ENCODE data around the gene FFAR4. TPM values are rescaled to one million over a fixed set of nuclear protein-coding genes. Genes with fewer than 3 reads are reported as not detected.

The FFAR4 gene
- total and polyA plus RNA-seq, 4 donors, result 0.06 to 4.7 (median 1.4) TPM

- no peak for DNase-seq
- no peak for ATAC-seq (ENCODE audit: insufficient read depth, low FRiP score)
- 87 to 91% methylated on average over 5 of the region's 5 CpGs for WGBS, 2 donors
- no peaks in the 10 kb centered on the region for H3K36me3 ChIP-seq (ENCODE audit: control insufficient read depth in 4 of 4, insufficient read depth in 4 of 4, low read length in 4 of 4)
- H3K4me1 ChIP-seq (ENCODE audit: control insufficient read depth in 5 of 5, insufficient read depth in 5 of 5, low read length in 5 of 5), result peaks cover 0 to 6% (median 0%) of the 10 kb centered on the region in 5 donors
- H3K27me3 ChIP-seq (ENCODE audit: control insufficient read depth in 3 of 3, insufficient read depth in 3 of 3, low read length in 2 of 3), result peaks cover 0 to 17% (median 2%) of the 10 kb centered on the region in 3 donors
- no peak overlapping the region for H3K9ac ChIP-seq (ENCODE audit: insufficient read depth in 1 of 2, low read length in 2 of 2)
- TF ChIP-seq CTCF (IDR thresholded peaks at IDR 0.05; ENCODE audit: control extremely low read depth, extremely low read depth), result no peak
- no peak overlapping the region for H3K27ac ChIP-seq (ENCODE audit: low read depth in 1 of 2, low read length in 1 of 2)
- H3K9me3 ChIP-seq (ENCODE audit: control insufficient read depth in 4 of 4, insufficient read depth in 3 of 4, low read length in 3 of 4), result no peaks in the 10 kb centered on the region
- H3K4me3 ChIP-seq, result no peak overlapping the region
Measured at GRCh38 chr10:93595378-93596161, 29.1 kb downstream of the FFAR4 start.

DNA sequence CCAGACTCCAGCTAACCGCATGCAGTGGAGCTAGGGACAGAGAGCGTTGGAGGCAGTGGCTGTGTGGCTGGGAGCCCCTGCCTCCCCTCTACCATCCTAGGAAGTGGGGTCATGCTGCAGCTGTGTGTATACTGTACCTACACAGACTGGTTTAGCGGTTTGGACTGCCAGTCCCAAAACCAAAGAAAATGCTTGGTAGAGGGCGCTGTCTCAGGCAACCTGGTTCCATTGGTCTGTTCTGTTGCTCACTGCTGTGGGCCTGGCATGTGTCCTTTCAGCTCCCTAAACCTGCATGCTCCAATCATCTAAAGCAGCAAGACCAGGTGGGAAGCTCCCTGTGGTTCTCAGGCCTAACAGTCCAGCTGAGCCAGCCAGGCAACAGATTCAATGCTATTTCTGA is 30.1 kb downstream of the FFAR4 start:
- Histone ChIP-seq H3K4me3 (no peak overlapping the region), H3K27ac (ENCODE audit: low read depth in 1 of 2, low read length in 1 of 2) (no peak overlapping the region), H3K4me1 (ENCODE audit: control insufficient read depth in 5 of 5, insufficient read depth in 5 of 5, low read length in 5 of 5) (peaks cover 0 to 8% (median 0%) of the 10 kb centered on the region in 5 donors), H3K9ac (ENCODE audit: insufficient read depth in 1 of 2, low read length in 2 of 2) (no peak overlapping the region), H3K27me3 (ENCODE audit: control insufficient read depth in 3 of 3, insufficient read depth in 3 of 3, low read length in 2 of 3) (peaks cover 0 to 19% (median 6%) of the 10 kb centered on the region in 3 donors), H3K36me3 (ENCODE audit: control insufficient read depth in 4 of 4, insufficient read depth in 4 of 4, low read length in 4 of 4) (no peaks in the 10 kb centered on the region), H3K9me3 (ENCODE audit: control insufficient read depth in 4 of 4, insufficient read depth in 3 of 4, low read length in 3 of 4) (no peaks in the 10 kb centered on the region)
- 93% methylated on average over 4 of the region's 4 CpGs for WGBS, 2 donors
- DNase-seq (no peak), ATAC-seq (ENCODE audit: insufficient read depth, low FRiP score) (no peak)
- no peak for TF ChIP-seq CTCF (IDR thresholded peaks at IDR 0.05; ENCODE audit: control extremely low read depth, extremely low read depth)

DNA sequence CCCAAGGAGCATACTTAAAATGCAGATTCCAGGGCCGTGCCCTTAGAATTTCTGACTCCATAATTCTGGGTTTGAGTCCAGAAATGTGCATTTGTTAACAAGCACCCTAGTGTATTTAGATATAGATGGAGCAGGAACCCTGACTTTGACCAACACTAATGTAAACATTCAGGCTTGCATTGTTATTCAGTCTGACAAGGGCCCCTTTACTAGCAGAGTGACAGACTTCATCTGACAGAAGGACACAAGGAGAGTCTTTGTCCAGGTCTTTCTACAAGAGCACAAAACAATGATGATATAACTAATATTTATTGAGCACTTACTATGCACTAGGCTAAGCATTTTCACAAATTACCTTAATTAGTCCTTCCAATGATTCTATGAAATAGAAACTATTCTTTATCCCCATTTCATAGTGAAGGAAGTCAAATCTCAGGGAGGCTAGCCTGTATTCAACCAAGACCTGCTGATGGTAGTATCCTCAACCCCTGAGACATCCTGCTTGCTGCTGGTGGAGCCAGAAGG is 30.7 kb downstream of the FFAR4 start:
- peaks cover 0 to 8% (median 0%) of the 10 kb centered on the region in 5 donors for H3K4me1 ChIP-seq (ENCODE audit: control insufficient read depth in 5 of 5, insufficient read depth in 5 of 5, low read length in 5 of 5)
- peaks cover 5 to 25% (median 6%) of the 10 kb centered on the region in 3 donors for H3K27me3 ChIP-seq (ENCODE audit: control insufficient read depth in 3 of 3, insufficient read depth in 3 of 3, low read length in 2 of 3)
- H3K27ac ChIP-seq (ENCODE audit: low read depth in 1 of 2, low read length in 1 of 2), result no peak overlapping the region
- no peak overlapping the region for H3K4me3 ChIP-seq
- H3K36me3 ChIP-seq (ENCODE audit: control insufficient read depth in 4 of 4, insufficient read depth in 4 of 4, low read length in 4 of 4), result no peaks in the 10 kb centered on the region
- no peak for ATAC-seq (ENCODE audit: insufficient read depth, low FRiP score)
- no peak for TF ChIP-seq CTCF (IDR thresholded peaks at IDR 0.05; ENCODE audit: control extremely low read depth, extremely low read depth)
- WGBS, 2 donors, result 92 to 94% methylated on average over 1 of the region's 1 CpG
- no peak for DNase-seq
- H3K9ac ChIP-seq (ENCODE audit: insufficient read depth in 1 of 2, low read length in 2 of 2), result no peak overlapping the region
- no peaks in the 10 kb centered on the region for H3K9me3 ChIP-seq (ENCODE audit: control insufficient read depth in 4 of 4, insufficient read depth in 3 of 4, low read length in 3 of 4)

All from lung (tissue), 12 donors.